OCI-LY3 (cell line): ENCODE data around the gene DOCK9.

Source experiments
- H2AFZ ChIP-seq: fragments of 200-600, 300-600 bp; shearing (Covaris generic); 2 replicates; pipeline ENCODE4 v1.6.0; 2014; ENCODE audit warnings: antibody characterized with exemption, low read depth, low read length
- H3K27ac ChIP-seq: fragments of 200-600, 300-600 bp; sonication (generic); 2 replicates; pipeline ENCODE4 v1.5.1; 2014; ENCODE audit warnings: mild to moderate bottlenecking, low read length, moderate library complexity, mixed read lengths
- H3K27me3 ChIP-seq: fragments of 200-600, 300-600 bp; sonication (generic); 2 replicates; pipeline ENCODE4 v1.6.1; 2014; ENCODE audit warnings: low read depth, low read length, mixed read lengths
- H3K36me3 ChIP-seq: fragments of 200-600, 300-600 bp; sonication (generic); replicated peaks from 2 replicates; pipeline ENCODE3; 2014; ENCODE audit warnings: low read depth, low read length, mixed read lengths
- H3K4me1 ChIP-seq: fragments of 300-600, 200-600 bp; sonication (generic); 2 replicates; pipeline ENCODE4 v1.6.1; 2014; ENCODE audit warnings: low read length, mixed read lengths
- H3K4me2 ChIP-seq: fragments of 200-600, 300-600 bp; sonication (generic); 2 replicates; pipeline ENCODE4 v1.6.1; 2014; ENCODE audit warnings: low read length, mixed read lengths
- H3K4me3 ChIP-seq: fragments of 300-600, 200-600 bp; sonication (generic); 2 replicates; pipeline ENCODE4 v1.5.1; 2014; ENCODE audit warnings: antibody characterized with exemption, mild to moderate bottlenecking, low read length, moderate library complexity
- H3K79me2 ChIP-seq: fragments of 300-600, 200-600 bp; shearing (Covaris generic); 2 replicates; pipeline ENCODE4 v1.6.1; 2014; ENCODE audit warnings: mild to moderate bottlenecking, low read length, mixed read lengths
- H3K9ac ChIP-seq: fragments of 300-600, 200-600 bp; shearing (Covaris generic); 2 replicates; pipeline ENCODE4 v1.6.0; 2014; ENCODE audit warnings: mild to moderate bottlenecking, low read length, moderate library complexity
- H3K9me3 ChIP-seq: fragments of 200-600, 300-600 bp; shearing (Covaris generic); 2 replicates; pipeline ENCODE4 v1.6.1; 2014; ENCODE audit warnings: low read length, mixed read lengths; ENCODE audit not compliant: insufficient read depth
- H4K20me1 ChIP-seq: fragments of 200-600, 300-600 bp; sonication (generic); 2 replicates; pipeline ENCODE4 v1.6.1; 2016; ENCODE audit warnings: low read length, mixed read lengths; ENCODE audit not compliant: insufficient read depth
- EZH2phosphoT487 ChIP-seq: fragments of 200-600 bp; shearing (Covaris generic); IDR thresholded peaks from 2 replicates; pipeline ENCODE4 v1.6.1; 2018; ENCODE audit warnings: antibody characterized with exemption, mixed run types, low read depth
- TF ChIP-seq, protein P1 (sequence below): fragments of 200-600, 300-600 bp; sonication (generic); IDR thresholded peaks from 2 replicates; pipeline ENCODE4 v1.5.1; 2014; ENCODE audit warnings: antibody characterized with exemption, low read length, low read depth

The DOCK9 gene

GRCh38 chr13:98934243-98934642 is 43.6 kb downstream of the DOCK9 start:
- no peaks in the 10 kb centered on the region for H3K4me1 ChIP-seq
- H3K36me3 ChIP-seq, result no peaks in the 10 kb centered on the region
- no peak overlapping the region for H3K9ac ChIP-seq
- H3K79me2 ChIP-seq, result no peaks in the 10 kb centered on the region
- no peaks in the 10 kb centered on the region for H4K20me1 ChIP-seq
- H3K4me2 ChIP-seq, result no peak overlapping the region
- H3K4me3 ChIP-seq, result no peak overlapping the region
- no peaks in the 10 kb centered on the region for H3K27me3 ChIP-seq
- H3K9me3 ChIP-seq, result 0 out of 2 replicates have a peak, but pooled peaks cover 4% of the 10 kb centered on the region
- H2AFZ ChIP-seq, result no peak overlapping the region
- TF ChIP-seq, protein P1, sequence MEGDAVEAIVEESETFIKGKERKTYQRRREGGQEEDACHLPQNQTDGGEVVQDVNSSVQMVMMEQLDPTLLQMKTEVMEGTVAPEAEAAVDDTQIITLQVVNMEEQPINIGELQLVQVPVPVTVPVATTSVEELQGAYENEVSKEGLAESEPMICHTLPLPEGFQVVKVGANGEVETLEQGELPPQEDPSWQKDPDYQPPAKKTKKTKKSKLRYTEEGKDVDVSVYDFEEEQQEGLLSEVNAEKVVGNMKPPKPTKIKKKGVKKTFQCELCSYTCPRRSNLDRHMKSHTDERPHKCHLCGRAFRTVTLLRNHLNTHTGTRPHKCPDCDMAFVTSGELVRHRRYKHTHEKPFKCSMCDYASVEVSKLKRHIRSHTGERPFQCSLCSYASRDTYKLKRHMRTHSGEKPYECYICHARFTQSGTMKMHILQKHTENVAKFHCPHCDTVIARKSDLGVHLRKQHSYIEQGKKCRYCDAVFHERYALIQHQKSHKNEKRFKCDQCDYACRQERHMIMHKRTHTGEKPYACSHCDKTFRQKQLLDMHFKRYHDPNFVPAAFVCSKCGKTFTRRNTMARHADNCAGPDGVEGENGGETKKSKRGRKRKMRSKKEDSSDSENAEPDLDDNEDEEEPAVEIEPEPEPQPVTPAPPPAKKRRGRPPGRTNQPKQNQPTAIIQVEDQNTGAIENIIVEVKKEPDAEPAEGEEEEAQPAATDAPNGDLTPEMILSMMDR, result no peak
- TF ChIP-seq EZH2phosphoT487, result no peak
- no peak overlapping the region for H3K27ac ChIP-seq

- Histone ChIP-seq H3K4me2 (0 out of 2 replicates have a peak overlapping the region, but pooled peaks have one; percentile 13), H3K27ac (no peak overlapping the region), H3K36me3 (no peaks in the 10 kb centered on the region), H2AFZ (no peak overlapping the region), H3K79me2 (no peaks in the 10 kb centered on the region), H4K20me1 (no peaks in the 10 kb centered on the region), H3K9ac (no peak overlapping the region), H3K4me1 (no peaks in the 10 kb centered on the region), H3K9me3 (0 out of 2 replicates have a peak, but pooled peaks cover 4% of the 10 kb centered on the region), H3K4me3 (no peak overlapping the region), H3K27me3 (no peaks in the 10 kb centered on the region)
- TF ChIP-seq EZH2phosphoT487, result no peak
- TF ChIP-seq, protein P1, result no peak
Measured at GRCh38 chr13:98930151-98930591, 47.7 kb downstream of the DOCK9 start.

DNA sequence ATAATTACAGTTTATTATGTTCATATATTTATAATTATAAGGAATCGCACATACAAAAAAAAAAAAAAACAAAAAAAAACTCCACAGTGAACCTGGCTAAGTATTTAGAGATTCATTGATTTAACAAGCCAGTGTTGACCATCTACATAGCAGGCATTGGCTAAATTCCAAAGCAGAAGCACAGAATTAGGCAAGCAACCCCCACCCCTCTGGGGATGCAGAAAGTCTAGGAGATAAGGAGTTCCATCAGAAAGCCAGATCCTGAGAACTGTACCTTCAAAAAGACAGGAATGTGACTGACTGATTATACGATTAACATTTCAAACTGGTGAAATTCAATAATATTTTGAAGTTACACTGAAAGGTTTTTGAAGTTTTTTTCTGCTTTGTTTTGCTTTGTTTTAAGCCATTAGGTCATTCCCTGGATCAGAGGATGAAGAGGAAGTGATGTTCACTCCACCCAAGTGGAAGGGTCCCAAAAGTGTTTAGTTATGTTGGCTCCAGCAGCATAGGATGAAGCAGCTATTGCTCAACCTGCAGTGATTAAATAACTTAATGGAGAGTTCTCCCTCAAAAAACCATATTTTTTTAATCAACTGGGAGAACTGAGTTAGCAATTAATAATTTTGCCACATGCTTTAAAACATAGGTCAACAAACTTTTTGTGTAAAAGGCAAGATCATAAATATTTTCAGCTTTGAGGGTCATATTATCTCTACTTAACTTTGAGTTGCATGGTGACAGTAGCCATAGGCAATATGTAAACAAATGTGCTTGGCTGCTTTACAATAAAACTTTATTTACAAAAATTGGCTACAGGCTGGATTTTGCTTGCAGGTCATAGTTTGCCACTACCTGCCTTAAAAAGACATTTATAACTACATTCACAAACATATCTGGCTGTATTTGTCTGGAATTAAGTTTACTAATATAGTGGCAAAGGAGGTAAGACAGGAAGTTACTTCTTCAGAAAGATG is 49.6 kb downstream of the DOCK9 start:
- no peaks in the 10 kb centered on the region for H4K20me1 ChIP-seq
- H3K36me3 ChIP-seq, result no peaks in the 10 kb centered on the region
- no peak overlapping the region for H3K4me2 ChIP-seq
- H3K27ac ChIP-seq, result no peak overlapping the region
- H2AFZ ChIP-seq, result no peak overlapping the region
- H3K9ac ChIP-seq, result no peak overlapping the region
- H3K9me3 ChIP-seq, result no peaks in the 10 kb centered on the region
- no peak overlapping the region for H3K4me3 ChIP-seq
- H3K79me2 ChIP-seq, result no peaks in the 10 kb centered on the region
- no peak for TF ChIP-seq EZH2phosphoT487
- TF ChIP-seq, protein P1, result no peak
- H3K4me1 ChIP-seq, result no peaks in the 10 kb centered on the region
- H3K27me3 ChIP-seq, result no peaks in the 10 kb centered on the region

DNA sequence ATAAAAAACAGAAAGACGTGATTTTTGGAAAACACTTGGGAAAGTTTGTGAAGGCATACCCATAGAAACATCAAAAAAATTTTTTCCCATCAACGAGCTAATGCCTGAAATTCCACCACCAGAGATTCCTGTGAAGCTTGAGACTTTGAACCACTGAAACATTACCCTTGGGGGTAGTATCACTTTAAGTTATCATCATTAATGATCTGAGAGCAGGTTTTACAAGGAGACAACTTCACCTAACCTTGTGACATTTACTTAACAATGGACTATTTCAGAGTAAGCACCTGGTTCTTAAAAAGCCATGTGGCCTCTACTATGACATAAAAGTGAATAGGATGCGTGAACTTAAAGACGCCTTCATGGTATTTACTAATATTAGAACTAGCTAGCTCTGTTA is 51.9 kb downstream of the DOCK9 start:
- TF ChIP-seq EZH2phosphoT487, result no peak
- TF ChIP-seq, protein P1, result no peak

More for the DNA sequence above, 51.9 kb downstream of the DOCK9 start:
- no peaks in the 10 kb centered on the region for H3K9me3 ChIP-seq
- H3K27ac ChIP-seq, result no peak overlapping the region
- no peaks in the 10 kb centered on the region for H3K36me3 ChIP-seq
- no peaks in the 10 kb centered on the region for H3K27me3 ChIP-seq
- H2AFZ ChIP-seq, result no peak overlapping the region
- no peak overlapping the region for H3K9ac ChIP-seq
- no peaks in the 10 kb centered on the region for H3K79me2 ChIP-seq
- H3K4me3 ChIP-seq, result no peak overlapping the region
- no peaks in the 10 kb centered on the region for H4K20me1 ChIP-seq
- H3K4me2 ChIP-seq, result no peak overlapping the region
- no peaks in the 10 kb centered on the region for H3K4me1 ChIP-seq
